Natural killer cell (primary cell): ENCODE measurements around the gene SLC25A41. TPM values are rescaled to one million over a fixed set of nuclear protein-coding genes. Genes with fewer than 3 reads are reported as not detected.

Experiments used
- ATAC-seq, 3 donors: fragments of 150-1000 bp in 2 of 3; fragments of 200-7000 bp in 1 of 3; cut with Tn5 transposase; 1 replicate in 1 of 3; 2 replicates in 2 of 3; pipeline ENCODE4 v1.10.0; 2021; ENCODE audit warnings: mild to moderate bottlenecking in 2 of 3, moderate library complexity in 2 of 3
- DNase-seq, 2 donors: peaks; one replicate each; pipeline versions ENCODE4 v3.0.0 to v3.0.0-alpha.2; 2013 to 2021; ENCODE audit warnings: mixed read lengths in 1 of 2
- H3K27ac ChIP-seq: one replicate; pipeline ENCODE4 v1.5.1; 2013; ENCODE audit warnings: mild to moderate bottlenecking, low read length
- H3K27me3 ChIP-seq: one replicate; pipeline ENCODE4 v1.6.1; 2013; ENCODE audit warnings: low read length; ENCODE audit not compliant: control insufficient read depth, insufficient read depth
- H3K36me3 ChIP-seq: one replicate; pipeline ENCODE4 v1.6.1; 2013; ENCODE audit warnings: low read length; ENCODE audit not compliant: control insufficient read depth, insufficient read depth
- H3K4me1 ChIP-seq: one replicate; pipeline ENCODE4 v1.6.1; 2013; ENCODE audit warnings: low read length; ENCODE audit not compliant: control insufficient read depth, insufficient read depth
- H3K4me3 ChIP-seq: one replicate; pipeline ENCODE4 v1.5.1; 2013; ENCODE audit warnings: low read length
- H3K9me3 ChIP-seq: one replicate; pipeline ENCODE4 v1.6.1; 2013; ENCODE audit warnings: low read length; ENCODE audit not compliant: control insufficient read depth, insufficient read depth
- H3K27ac Mint-ChIP-seq, 2 donors: one replicate each; pipeline ENCODE4 v1.8.0; 2022; ENCODE audit warnings: mild to moderate bottlenecking in 2 of 2, mixed read lengths in 2 of 2, moderate library complexity in 1 of 2
- H3K27me3 Mint-ChIP-seq, 2 donors: one replicate each; pipeline ENCODE4 v1.8.0; 2022; ENCODE audit warnings: low read depth in 2 of 2, mixed read lengths in 2 of 2
- H3K36me3 Mint-ChIP-seq: one replicate; pipeline ENCODE4 v1.8.0; 2022; ENCODE audit warnings: mixed read lengths
- H3K4me1 Mint-ChIP-seq, 2 donors: one replicate each; pipeline ENCODE4 v1.8.0; 2022; ENCODE audit warnings: mixed read lengths in 2 of 2
- H3K4me3 Mint-ChIP-seq: one replicate; pipeline ENCODE4 v1.8.0; 2022; ENCODE audit warnings: mild to moderate bottlenecking, moderate library complexity, mixed read lengths
- H3K9me3 Mint-ChIP-seq, 2 donors: one replicate each; pipeline ENCODE4 v1.8.0; 2022; ENCODE audit warnings: mixed read lengths in 2 of 2
- WGBS: methylation state at CpG from one replicate; pipeline ENCODE4 v1.1.7; 2013; ENCODE audit warnings: missing lambda C conversion rate; ENCODE audit not compliant: insufficient coverage; 5-methylcytosine and 5-hydroxymethylcytosine counted together
- intact Hi-C: fragments of 100-400 bp; cut with micrococcal nuclease; formaldehyde crosslinking; loops from one replicate; pipeline ENCODE4 v1.14.2; 2022
- total RNA-seq, 4 donors: library from RNA; stranded (reverse); fragments of 120-200 nt in 1 of 4; gene quantifications; one replicate each; pipeline versions ENCODE4 v1.2.3 to v1.2.4, GENCODE V29; 2013 to 2022
- TF ChIP-seq, protein P1 (sequence below): fragments of 200-600 bp; IDR thresholded peaks from one replicate; pipeline ENCODE4 v1.8.0; 2022; ENCODE audit warnings: antibody characterized with exemption

SLC25A41 gene
- total RNA-seq, 3 donors from 2014 or later (not counting 1 experiment from before 2014, with no cell fraction given): not detected

DNA sequence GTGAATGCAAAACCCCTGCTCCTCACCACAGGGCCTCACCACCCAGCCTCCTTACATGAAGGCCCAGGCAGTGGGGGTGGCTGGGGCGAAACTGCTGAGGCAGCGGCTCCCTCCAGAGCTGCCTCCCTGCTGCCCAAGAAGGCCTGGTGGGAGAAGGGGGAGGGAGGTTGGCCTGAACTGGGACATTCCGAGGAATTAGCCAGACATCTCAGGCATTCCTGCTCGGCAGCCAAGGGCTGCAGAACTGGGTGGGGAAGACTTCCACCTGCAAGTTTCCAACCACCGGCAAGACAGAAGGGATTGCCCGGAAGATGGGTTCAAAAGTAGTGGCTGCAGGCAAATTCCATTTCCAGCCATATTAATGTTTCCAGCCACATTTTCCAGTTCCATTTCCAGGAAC is 55.5 kb downstream of the SLC25A41 start:
- Histone ChIP-seq H3K27ac (no peak overlapping the region), H3K9me3 (no peaks in the 10 kb centered on the region), H3K4me1 (peaks cover 9% of the 10 kb centered on the region), H3K4me3 (no peak overlapping the region), H3K36me3 (peaks cover 31% of the 10 kb centered on the region), H3K27me3 (no peaks in the 10 kb centered on the region)
- 96% methylated on average over 6 of the region's 6 CpGs for WGBS
- Mint-ChIP-seq H3K27me3 (no peaks in the 10 kb centered on the region), H3K4me3 (no peak overlapping the region), H3K4me1 (peaks cover 0 to 8% of the 10 kb centered on the region in 2 donors), H3K9me3 (no peaks in the 10 kb centered on the region), H3K36me3 (no peaks in the 10 kb centered on the region), H3K27ac (no peak overlapping the region)
- no peak for ATAC-seq
- TF ChIP-seq, protein P1, sequence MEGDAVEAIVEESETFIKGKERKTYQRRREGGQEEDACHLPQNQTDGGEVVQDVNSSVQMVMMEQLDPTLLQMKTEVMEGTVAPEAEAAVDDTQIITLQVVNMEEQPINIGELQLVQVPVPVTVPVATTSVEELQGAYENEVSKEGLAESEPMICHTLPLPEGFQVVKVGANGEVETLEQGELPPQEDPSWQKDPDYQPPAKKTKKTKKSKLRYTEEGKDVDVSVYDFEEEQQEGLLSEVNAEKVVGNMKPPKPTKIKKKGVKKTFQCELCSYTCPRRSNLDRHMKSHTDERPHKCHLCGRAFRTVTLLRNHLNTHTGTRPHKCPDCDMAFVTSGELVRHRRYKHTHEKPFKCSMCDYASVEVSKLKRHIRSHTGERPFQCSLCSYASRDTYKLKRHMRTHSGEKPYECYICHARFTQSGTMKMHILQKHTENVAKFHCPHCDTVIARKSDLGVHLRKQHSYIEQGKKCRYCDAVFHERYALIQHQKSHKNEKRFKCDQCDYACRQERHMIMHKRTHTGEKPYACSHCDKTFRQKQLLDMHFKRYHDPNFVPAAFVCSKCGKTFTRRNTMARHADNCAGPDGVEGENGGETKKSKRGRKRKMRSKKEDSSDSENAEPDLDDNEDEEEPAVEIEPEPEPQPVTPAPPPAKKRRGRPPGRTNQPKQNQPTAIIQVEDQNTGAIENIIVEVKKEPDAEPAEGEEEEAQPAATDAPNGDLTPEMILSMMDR: no peak
- intact Hi-C loops: no loop called here
- no peak for DNase-seq

DNA sequence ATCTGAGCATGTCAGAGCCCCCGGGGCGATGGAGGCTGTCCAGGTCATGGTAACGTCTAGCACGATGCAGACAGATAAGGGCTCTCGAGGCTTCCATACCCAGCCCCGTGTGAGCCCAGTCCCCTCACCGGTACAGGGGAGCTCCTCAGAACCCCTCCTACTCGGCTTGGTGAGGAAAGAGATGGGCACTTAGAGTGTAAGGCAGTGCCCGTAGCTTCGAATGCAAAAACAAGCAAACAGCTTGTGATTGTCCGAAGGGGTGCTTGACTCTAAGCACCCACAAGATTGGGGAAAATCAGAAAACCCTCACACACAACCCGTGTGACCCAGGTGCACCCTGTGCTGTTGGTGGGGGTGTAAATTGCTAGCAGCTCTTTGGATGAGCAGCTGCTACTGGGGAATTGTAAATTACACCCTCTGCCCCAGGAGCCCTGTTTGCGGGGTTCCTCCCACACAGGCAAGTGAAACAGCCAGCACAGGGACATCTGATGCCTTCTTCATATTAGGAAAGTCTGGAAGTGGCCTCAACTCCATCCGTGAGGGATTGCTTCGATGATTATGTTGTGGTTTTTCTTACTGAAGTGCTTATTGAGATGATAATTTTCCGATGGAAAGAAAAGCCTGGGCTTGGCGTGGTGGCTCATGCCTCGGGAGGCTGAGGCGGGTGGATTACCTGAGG is 56.9 kb downstream of the SLC25A41 start:
- ATAC-seq (no peak), DNase-seq (no peak)
- no peaks in the 10 kb centered on the region for H3K9me3 ChIP-seq
- TF ChIP-seq, protein P1: no peak
- Mint-ChIP-seq H3K36me3 (no peaks in the 10 kb centered on the region), H3K27me3 (no peaks in the 10 kb centered on the region), H3K4me3 (no peak overlapping the region), H3K9me3 (no peaks in the 10 kb centered on the region), H3K4me1 (peaks cover 6 to 16% of the 10 kb centered on the region in 2 donors), H3K27ac (no peak overlapping the region)
- no peaks in the 10 kb centered on the region for H3K27me3 ChIP-seq
- peaks cover 15% of the 10 kb centered on the region for H3K4me1 ChIP-seq
- intact Hi-C loops: no loop called here
- WGBS: 94% methylated on average over 18 of the region's 19 CpGs
- H3K36me3 ChIP-seq: peaks cover 21% of the 10 kb centered on the region
- no peak overlapping the region for H3K4me3 ChIP-seq
- no peak overlapping the region for H3K27ac ChIP-seq

Other genes starting within 250 kb of the SLC25A41 start
- gene MLLT1, start 153.8 kb downstream of the SLC25A41 start, total RNA-seq: 10 to 100 TPM; 30.2 to 43.8 (median 36.6) TPM
- gene ACER1, start 100.2 kb downstream of the SLC25A41 start, total RNA-seq: under 1 TPM in 2 of 3 donors, not detected in 1; 0.25 to 0.35 TPM
- 10 to 100 TPM; 40.8 to 61.4 (median 46.1) TPM for gene CLPP, start 72.2 kb downstream of the SLC25A41 start, total RNA-seq
- gene ALKBH7, start 61.0 kb downstream of the SLC25A41 start, total RNA-seq: 10 to 100 TPM; 23.7 to 30.4 (median 25.9) TPM
- gene PSPN, start 57.8 kb downstream of the SLC25A41 start, total RNA-seq: 1 to 10 TPM in 2 of 3 donors, under 1 TPM in 1; 0.82 to 1.1 (median 1.0) TPM
- 10 to 100 TPM; 56.6 to 63.9 (median 63.9) TPM for gene GTF2F1, start 40.6 kb downstream of the SLC25A41 start, total RNA-seq
- gene KHSRP, start 9.0 kb downstream of the SLC25A41 start, total RNA-seq: 100 to 1,000 TPM; 160 to 192 (median 165) TPM
- gene SLC25A23, start 26.0 kb upstream of the SLC25A41 start, total RNA-seq: 10 to 100 TPM in 1 of 3 donors, 1 to 10 TPM in 2; 7.8 to 10.5 (median 8.7) TPM
- gene CRB3, start 30.5 kb upstream of the SLC25A41 start, total RNA-seq: 1 to 10 TPM in 1 of 3 donors, under 1 TPM in 1, not detected in 1; 0.59 to 1.1 TPM
- gene DENND1C, start 48.0 kb upstream of the SLC25A41 start, total RNA-seq: 100 to 1,000 TPM; 175 to 197 (median 188) TPM
- 1 to 10 TPM in 2 of 3 donors, under 1 TPM in 1; 0.40 to 2.6 (median 1.8) TPM for gene TUBB4A, start 68.5 kb upstream of the SLC25A41 start, total RNA-seq
- 1 to 10 TPM; 3.3 to 6.0 (median 5.6) TPM for gene TNFSF9, start 97.3 kb upstream of the SLC25A41 start, total RNA-seq
- gene CD70, start 157.4 kb upstream of the SLC25A41 start, total RNA-seq: 1 to 10 TPM in 2 of 3 donors, under 1 TPM in 1; 0.52 to 1.2 (median 1.2) TPM
- gene TNFSF14, start 236.4 kb upstream of the SLC25A41 start, total RNA-seq: 10 to 100 TPM; 10.8 to 20.0 (median 11.8) TPM